HepG2 (cell line): ENCODE measurements around the gene IVD. TPM values are rescaled to one million over a fixed set of nuclear protein-coding genes. Genes with fewer than 3 reads are reported as not detected.

ENCODE experiments used
- ATAC-seq: fragments of 200-7000 bp; cut with Tn5 transposase; 3 replicates; pipeline ENCODE4 v1.9.1; 2020; ENCODE audit warnings: mild to moderate bottlenecking, moderate library complexity
- BruUV-seq: library from RNA; stranded (reverse); fragments of 400-500 nt; replicated peaks from 2 replicates; lab custom pipeline; 2021; lab: Mats Ljungman, UMichigan
- CTCF ChIA-PET: fragments of 300-600 bp; formaldehyde crosslinking; extraction: SDS; loops from one replicate; lab custom pipeline; 2021; ENCODE audit warnings: low total read pairs, inconsistent platforms, low intra/inter-chr PET ratio; lab: Yijun Ruan, JAX
- POLR2A ChIA-PET: fragments of 350-600 bp; sonication (Branson Sonifier 250); formaldehyde crosslinking; loops from one replicate; lab custom pipeline; 2020; ENCODE audit warnings: antibody characterized with exemption, inconsistent platforms; lab: Yijun Ruan, JAX
- DNase-seq: peaks from one replicate; pipeline ENCODE4 v3.0.0-alpha.2; 2015; ENCODE audit warnings: low spot score
- FAIRE-seq: peaks from 3 replicates; lab custom pipeline; 2011; peaks lifted over from hg19 to GRCh38; lab: Jason Lieb, UNC
- H2AFZ ChIP-seq: one replicate; pipeline ENCODE4 v1.6.1; 2011; ENCODE audit warnings: low read length, inconsistent platforms
- H3K27ac ChIP-seq: fragments of 300-600 bp; 3 replicates; pipeline ENCODE4 v1.8.0; 2011; ENCODE audit warnings: mixed run types, mild to moderate bottlenecking, mixed read lengths, low read length, inconsistent platforms; ENCODE audit not compliant: insufficient read depth; ENCODE audit errors: extremely low read length
- H3K27me3 ChIP-seq, 2 experiments: fragments of 200-600 bp in 1 of 2; 2 replicates in 1 of 2; 3 replicates in 1 of 2; pipeline versions ENCODE4 v1.6.0 to v1.8.0; 2011; ENCODE audit warnings: low read length in 2 of 2, mild to moderate bottlenecking in 2 of 2, moderate library complexity in 2 of 2, inconsistent platforms in 1 of 2; ENCODE audit not compliant: insufficient read depth in 2 of 2, control insufficient read depth in 1 of 2
- H3K36me3 ChIP-seq, 2 experiments: fragments of 200-600 bp in 1 of 2; replicated peaks in 1 of 2; 2 replicates in 1 of 2; 3 replicates in 1 of 2; pipeline versions ENCODE4 v1.5.1 to v1.8.0; 2011; ENCODE audit warnings: low read length in 2 of 2, inconsistent platforms in 1 of 2; ENCODE audit not compliant: insufficient read depth in 2 of 2, control insufficient read depth in 1 of 2
- H3K4me1 ChIP-seq: 2 replicates; pipeline ENCODE4 v1.5.1; 2012; ENCODE audit warnings: low read length, inconsistent platforms; ENCODE audit not compliant: insufficient read depth
- H3K4me2 ChIP-seq: 2 replicates; pipeline ENCODE4 v1.6.0; 2011; ENCODE audit warnings: low read depth, low read length, inconsistent platforms
- H3K4me3 ChIP-seq, 3 experiments: fragments of 200-600 bp in 1 of 3; sonication (generic), shearing (Covaris generic) in 1 of 3; replicated peaks in 1 of 3; 2 replicates each; pipeline ENCODE4 v1.5.1; 2011 to 2016; ENCODE audit warnings: low read length in 3 of 3, inconsistent platforms in 2 of 3, low read depth in 2 of 3, mild to moderate bottlenecking in 2 of 3, control low read depth in 1 of 3, mixed read lengths in 1 of 3; ENCODE audit not compliant: insufficient read depth in 1 of 3
- H3K79me2 ChIP-seq: one replicate; pipeline ENCODE4 v1.6.1; 2011; ENCODE audit warnings: low read length, inconsistent platforms; ENCODE audit not compliant: insufficient read depth
- H3K9ac ChIP-seq: 2 replicates; pipeline ENCODE4 v1.6.0; 2011; ENCODE audit warnings: mild to moderate bottlenecking, low read depth, low read length, inconsistent platforms; ENCODE audit not compliant: insufficient read depth
- H3K9me3 ChIP-seq: 2 replicates; pipeline ENCODE4 v1.5.1; 2012; ENCODE audit warnings: mild to moderate bottlenecking, low read length
- H4K20me1 ChIP-seq: 2 replicates; pipeline ENCODE4 v1.6.0; 2011; ENCODE audit warnings: inconsistent platforms, mild to moderate bottlenecking, low read length, moderate library complexity; ENCODE audit not compliant: insufficient read depth
- BCL6 ChIP-seq: IDR thresholded peaks from 2 replicates; pipeline ENCODE4 v1.6.1; 2016; ENCODE audit warnings: missing genetic modification reagents, missing compliant biosample characterization
- BRD4 ChIP-seq: sonication (generic); formaldehyde crosslinking; IDR thresholded peaks from 2 replicates; pipeline ENCODE4 v1.4.0; 2020; ENCODE audit warnings: missing genetic modification reagents
- HOXD1 ChIP-seq: sonication (generic); formaldehyde crosslinking; IDR thresholded peaks from 2 replicates; pipeline ENCODE4 v1.5.0; 2020; ENCODE audit warnings: missing genetic modification reagents
- RARA ChIP-seq: IDR thresholded peaks from 2 replicates; pipeline ENCODE4 v1.6.1; 2016; ENCODE audit warnings: missing genetic modification reagents, missing compliant biosample characterization
- RARG ChIP-seq: sonication (generic); formaldehyde crosslinking; IDR thresholded peaks from 2 replicates; pipeline ENCODE4 v1.4.0; 2020; ENCODE audit warnings: low read depth, mild to moderate bottlenecking, missing genetic modification reagents
- TFE3 ChIP-seq: IDR thresholded peaks from 2 replicates; pipeline ENCODE4 v1.6.1; 2016
- ZBTB26 ChIP-seq: IDR thresholded peaks from 2 replicates; pipeline ENCODE4 v1.6.1; 2016; ENCODE audit warnings: missing compliant biosample characterization, missing genetic modification reagents, borderline replicate concordance
- ZFP90 ChIP-seq: sonication (generic); formaldehyde crosslinking; IDR thresholded peaks from 2 replicates; pipeline ENCODE4 v1.8.0; 2022; ENCODE audit warnings: missing genetic modification reagents, mild to moderate bottlenecking, inconsistent platforms, borderline replicate concordance
- ZNF883 ChIP-seq: sonication (generic); formaldehyde crosslinking; IDR thresholded peaks from 2 replicates; pipeline ENCODE4 v1.5.1; 2020; ENCODE audit warnings: mild to moderate bottlenecking, missing genetic modification reagents; ENCODE audit errors: not compliant biosample characterization
- whole genome bisulfite sequencing: methylation state at CpG from one replicate; pipeline ENCODE4 v1.1.6; 2017; ENCODE audit warnings: low lambda C conversion rate; 5-methylcytosine and 5-hydroxymethylcytosine counted together
- in situ Hi-C: cut with HindIII; loops from 2 replicates; pipeline ENCODE4 v1.10.0; 2017; ENCODE audit warnings: low pct_unique_long_range_greater_than_20kb; ENCODE audit not compliant: extremely low pct_ligation_motif_present
- intact Hi-C: fragments of 100-400 bp; cut with micrococcal nuclease; formaldehyde crosslinking; loops from one replicate; pipeline ENCODE4 v1.10.0; 2022; ENCODE audit not compliant: unreplicated experiment
- polyA plus RNA-seq, 8 experiments: library from polyadenylated mRNA; depleted of rRNA in 3 of 8; stranded (reverse) in 7 of 8; unstranded in 1 of 8; fragments of >200 nt; fragmentation: Illumina TruSeq in 4 of 8; extraction: Trizol in 4 of 8; gene quantifications; 2 replicates each; pipeline versions ENCODE4 v1.2.1 to v1.2.3, GENCODE V29; 2011 to 2016; ENCODE audit warnings: low read depth in 4 of 8, missing spikeins in 1 of 8, mixed read lengths in 1 of 8; ENCODE audit not compliant: insufficient read depth in 1 of 8
- total RNA-seq, 5 experiments: library from RNA; depleted of rRNA; stranded (reverse); fragments of >200 nt; fragmentation: Illumina TruSeq; extraction: Trizol; gene quantifications; 2 replicates each; pipeline ENCODE4 v1.2.3, GENCODE V29; 2016; ENCODE audit warnings: low read depth in 1 of 5

Gene IVD
- total and polyA plus RNA-seq, 2 of the 13 experiments (the other 11 are each of a cell fraction or from before 2014, with no cell fraction given), result 48.0 to 53.9 TPM

- POLR2A ChIA-PET, result interaction anchor here (4.4 kb wide), 1 partner anchor 40 kb away, joined by 16 read pairs; the partner anchor contains the start of gene IVD
- Histone ChIP-seq H4K20me1 (no peaks in the 10 kb centered on the region), H2AFZ (no peak overlapping the region), H3K27ac (no peak overlapping the region), H3K79me2 (no peaks in the 10 kb centered on the region), H3K4me1 (no peaks in the 10 kb centered on the region), H3K27me3 (peaks cover 17 to 80% of the 10 kb centered on the region in 2 experiments), H3K4me2 (no peak overlapping the region), H3K9me3 (no peaks in the 10 kb centered on the region), H3K36me3 (no peaks in the 10 kb centered on the region), H3K4me3 (no peak overlapping the region), H3K9ac (no peak overlapping the region)
- intact Hi-C loops (no loop called here), in situ Hi-C loops (no loop called here)
- CTCF ChIA-PET, result no interaction called here
- no TSS peak for BruUV-seq
- 0% methylated on average over 1 of the region's 5 CpGs for WGBS
- FAIRE-seq, result no peak
- TF ChIP-seq BCL6 (CRISPR knock-in tag) (no peak), HOXD1 (CRISPR knock-in tag) (no peak), BRD4 (no peak), TFE3 (CRISPR knock-in tag) (no peak), ZFP90 (CRISPR knock-in tag) (no peak), RARG (CRISPR knock-in tag) (no peak), ZNF883 (CRISPR knock-in tag) (no peak), RARA (CRISPR knock-in tag) (no peak), ZBTB26 (CRISPR knock-in tag) (no peak)
- ATAC-seq, result no peak
- no peak for DNase-seq
These were observed 40.6 kb upstream of the IVD start for GRCh38 chr15:40365016-40365415.
